ENCODE data around the gene UBE2Q2. TPM values are rescaled to one million over a fixed set of nuclear protein-coding genes. Genes with fewer than 3 reads are reported as not detected.
"Not testable (repeated sequence)": the region's sequence is repeated elsewhere in the genome, so short reads cannot be mapped to it uniquely, and the experiment has no call there.

UBE2Q2 gene
- polyA plus RNA-seq, 1 of the 3 experiments (the other 2 are of a cell fraction): 14.5 TPM

DNA sequence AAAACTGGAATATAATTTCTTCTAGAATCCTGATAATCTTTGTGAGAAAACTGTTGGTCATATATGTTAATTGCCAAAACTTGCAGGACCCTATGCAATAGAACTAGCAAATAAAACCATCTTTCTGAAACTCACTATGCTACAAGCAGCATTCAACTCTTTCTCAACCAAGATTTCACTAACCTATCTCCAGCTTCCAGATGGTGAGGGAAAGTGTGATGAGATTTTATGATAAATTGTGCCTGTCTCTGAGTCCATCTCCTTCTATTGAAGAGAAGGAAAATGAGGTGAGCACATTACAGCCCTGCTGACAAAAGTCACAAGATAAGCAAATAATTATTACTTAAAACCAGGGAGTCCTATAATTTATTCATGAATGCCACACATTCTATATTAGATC, 44.1 kb upstream of the UBE2Q2 start:
- no peak overlapping the region for H2AFZ ChIP-seq (ENCODE audit: low read depth)
- no peak overlapping the region for H3K4me3 ChIP-seq (ENCODE audit: low read depth in 2 of 2, low read length in 1 of 2)
- no peak overlapping the region for H3K4me2 ChIP-seq
- no peaks in the 10 kb centered on the region for H4K20me1 ChIP-seq (ENCODE audit: insufficient read depth)
- H3K27ac ChIP-seq (ENCODE audit: low read depth in 2 of 2, low read length in 1 of 2): no peak overlapping the region
- CTCF ChIA-PET: interaction anchor here (5.7 kb wide), 1 partner anchor 13 kb away, joined by 74 read pairs; no protein-coding TSS in a partner anchor
- H3K9me2 ChIP-seq: no peaks in the 10 kb centered on the region
- DNase-seq: no peak
- H3K4me1 ChIP-seq (ENCODE audit: control insufficient read depth in 1 of 2, insufficient read depth in 2 of 2, low read depth in 1 of 2, low read length in 1 of 2): peaks cover 0 to 3% of the 10 kb centered on the region in 2 experiments; a peak in 1 of 4 replicates
- no peak for TF ChIP-seq EP300 (IDR thresholded peaks at IDR 0.05; ENCODE audit: borderline replicate concordance in 1 of 2, low read depth in 1 of 2, low read length in 1 of 2)
- no peak for TF ChIP-seq SIN3A (IDR thresholded peaks at IDR 0.05; ENCODE audit: borderline replicate concordance, low read depth, low read length)
- TF ChIP-seq MEF2A (IDR thresholded peaks at IDR 0.05; ENCODE audit: borderline replicate concordance, low read depth): no peak
- TF ChIP-seq SMC3 (IDR thresholded peaks at IDR 0.05; ENCODE audit: low read depth, low read length): no peak
- TF ChIP-seq NFIC (IDR thresholded peaks at IDR 0.05; ENCODE audit: borderline replicate concordance): no peak
- TF ChIP-seq FOXJ3 (CRISPR knock-in tag; IDR thresholded peaks at IDR 0.05): no peak
- H3K36me3 ChIP-seq (replicated peaks in 1 of 2; ENCODE audit: control insufficient read depth in 1 of 2, insufficient read depth in 2 of 2, low read length in 1 of 2): no peaks in the 10 kb centered on the region
- peaks cover 35% of the 10 kb centered on the region; the same call in 1 of the 2 replicates for H3K27me3 ChIP-seq (ENCODE audit: insufficient read depth)
- H3K79me2 ChIP-seq (ENCODE audit: insufficient read depth): no peaks in the 10 kb centered on the region
- no peak overlapping the region for H3K9ac ChIP-seq
- no peaks in the 10 kb centered on the region for H3F3A ChIP-seq (replicated peaks; ENCODE audit: insufficient read depth)
- POLR2A ChIA-PET: no interaction called here
- no peaks in the 10 kb centered on the region for H3K9me3 ChIP-seq

DNA sequence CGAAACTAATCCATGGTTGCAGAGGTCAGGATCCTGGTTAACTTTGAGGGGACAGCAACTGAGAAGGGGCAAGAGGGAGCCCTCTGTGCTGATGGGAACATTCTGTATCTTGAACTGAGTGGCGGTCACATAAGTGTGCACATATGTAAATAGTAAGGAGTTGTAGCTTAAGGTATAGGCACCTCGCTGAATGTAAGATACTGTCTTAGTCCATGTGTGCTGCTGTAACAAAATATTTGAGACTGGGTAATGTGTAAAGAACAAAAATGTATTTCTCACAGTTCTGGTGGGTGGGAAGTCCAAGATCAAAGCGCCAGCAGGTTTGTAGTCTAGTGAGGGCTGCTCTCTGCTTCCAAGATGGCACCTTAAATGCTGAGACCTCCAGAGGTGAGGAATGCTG, 42.8 kb upstream of the UBE2Q2 start:
- H3K4me3 ChIP-seq (ENCODE audit: low read depth in 2 of 2, low read length in 1 of 2); H3K4me2 ChIP-seq; H3K27ac ChIP-seq (ENCODE audit: low read depth in 2 of 2, low read length in 1 of 2); H3K79me2 ChIP-seq (ENCODE audit: insufficient read depth); H3K4me1 ChIP-seq (ENCODE audit: control insufficient read depth in 1 of 2, insufficient read depth in 2 of 2, low read depth in 1 of 2, low read length in 1 of 2); H3K9me2 ChIP-seq; H3F3A ChIP-seq (replicated peaks; ENCODE audit: insufficient read depth); H3K36me3 ChIP-seq (replicated peaks in 1 of 2; ENCODE audit: control insufficient read depth in 1 of 2, insufficient read depth in 2 of 2, low read length in 1 of 2); POLR2A ChIA-PET; DNase-seq; H3K9me3 ChIP-seq; H3K9ac ChIP-seq; H4K20me1 ChIP-seq (ENCODE audit: insufficient read depth); H2AFZ ChIP-seq (ENCODE audit: low read depth): not testable (repeated sequence)
- peaks cover 40% of the 10 kb centered on the region; the same call in 1 of the 2 replicates for H3K27me3 ChIP-seq (ENCODE audit: insufficient read depth)
- CTCF ChIA-PET: interaction anchor here (1.0 to 5.7 kb wide), 6 partner anchors 10 to 124 kb away, joined by 3 to 74 read pairs (median 14); no protein-coding TSS in a partner anchor
- 64% methylated on average over 4 of the region's 4 CpGs for WGBS (ENCODE audit: low lambda C conversion rate)

DNA sequence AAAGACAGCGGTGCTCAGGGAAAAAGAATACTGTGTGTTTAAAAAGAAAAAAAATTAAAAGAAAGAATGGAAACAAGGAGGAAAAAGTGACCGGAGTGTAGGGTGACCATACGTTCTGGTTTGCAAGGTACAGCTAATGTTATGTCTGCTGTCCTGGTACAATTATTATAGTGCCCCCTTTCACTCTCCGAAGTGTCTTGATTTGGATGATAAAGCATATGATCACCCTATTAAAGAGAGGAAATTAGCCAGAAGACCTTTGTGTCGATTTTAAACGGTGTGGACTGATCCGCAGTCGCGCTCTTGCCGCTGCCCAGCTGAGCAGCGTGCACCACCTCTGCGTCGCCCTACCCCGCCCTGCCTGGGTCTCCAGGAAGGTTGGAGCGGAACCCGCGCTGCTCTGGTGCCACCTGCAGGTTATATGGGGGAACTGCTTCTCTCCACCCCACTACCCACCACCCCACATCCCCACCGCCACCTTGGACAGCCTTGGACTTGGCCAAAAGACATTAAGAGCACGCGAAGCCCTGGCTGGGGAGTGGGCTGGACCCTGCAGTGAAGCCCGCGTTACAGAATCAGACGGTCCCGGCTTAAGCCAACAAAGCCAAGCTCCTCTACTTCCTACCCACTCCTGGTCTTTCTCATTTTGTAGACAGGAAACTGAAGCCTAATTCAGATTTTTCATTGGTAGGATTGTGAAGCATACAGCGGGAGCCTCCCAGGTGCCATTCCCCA, 41.2 kb upstream of the UBE2Q2 start:
- H3K9ac ChIP-seq: no peak overlapping the region
- POLR2A ChIA-PET: interaction anchor here (0.8 to 2.0 kb wide), 2 partner anchors 16 to 41 kb away, joined by 3 to 4 read pairs; partner anchors contain the start of gene UBE2Q2
- peak; percentile 91 for DNase-seq

More for the DNA sequence above, 41.2 kb upstream of the UBE2Q2 start:
- no peaks in the 10 kb centered on the region for H3K79me2 ChIP-seq (ENCODE audit: insufficient read depth)
- 0 out of 2 replicates have a peak overlapping the region, but pooled peaks have one; percentile 69 for H2AFZ ChIP-seq (ENCODE audit: low read depth)
- no peaks in the 10 kb centered on the region for H3K9me3 ChIP-seq
- H3K4me2 ChIP-seq: peak overlapping the region; percentile 83
- H4K20me1 ChIP-seq (ENCODE audit: insufficient read depth): no peaks in the 10 kb centered on the region
- no peaks in the 10 kb centered on the region for H3K36me3 ChIP-seq (replicated peaks in 1 of 2; ENCODE audit: control insufficient read depth in 1 of 2, insufficient read depth in 2 of 2, low read length in 1 of 2)
- H3K27me3 ChIP-seq (ENCODE audit: insufficient read depth): peaks cover 40% of the 10 kb centered on the region; the same call in 1 of the 2 replicates
- no peaks in the 10 kb centered on the region for H3F3A ChIP-seq (replicated peaks; ENCODE audit: insufficient read depth)
- H3K9me2 ChIP-seq: no peaks in the 10 kb centered on the region
- no peak for TF ChIP-seq TEAD4 (IDR thresholded peaks at IDR 0.05; ENCODE audit: borderline replicate concordance, insufficient read depth)
- TF ChIP-seq, protein P1, sequence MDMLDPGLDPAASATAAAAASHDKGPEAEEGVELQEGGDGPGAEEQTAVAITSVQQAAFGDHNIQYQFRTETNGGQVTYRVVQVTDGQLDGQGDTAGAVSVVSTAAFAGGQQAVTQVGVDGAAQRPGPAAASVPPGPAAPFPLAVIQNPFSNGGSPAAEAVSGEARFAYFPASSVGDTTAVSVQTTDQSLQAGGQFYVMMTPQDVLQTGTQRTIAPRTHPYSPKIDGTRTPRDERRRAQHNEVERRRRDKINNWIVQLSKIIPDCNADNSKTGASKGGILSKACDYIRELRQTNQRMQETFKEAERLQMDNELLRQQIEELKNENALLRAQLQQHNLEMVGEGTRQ (IDR thresholded peaks at IDR 0.05; ENCODE audit: borderline replicate concordance, low read depth, low read length): no peak
- TF ChIP-seq, protein P2, sequence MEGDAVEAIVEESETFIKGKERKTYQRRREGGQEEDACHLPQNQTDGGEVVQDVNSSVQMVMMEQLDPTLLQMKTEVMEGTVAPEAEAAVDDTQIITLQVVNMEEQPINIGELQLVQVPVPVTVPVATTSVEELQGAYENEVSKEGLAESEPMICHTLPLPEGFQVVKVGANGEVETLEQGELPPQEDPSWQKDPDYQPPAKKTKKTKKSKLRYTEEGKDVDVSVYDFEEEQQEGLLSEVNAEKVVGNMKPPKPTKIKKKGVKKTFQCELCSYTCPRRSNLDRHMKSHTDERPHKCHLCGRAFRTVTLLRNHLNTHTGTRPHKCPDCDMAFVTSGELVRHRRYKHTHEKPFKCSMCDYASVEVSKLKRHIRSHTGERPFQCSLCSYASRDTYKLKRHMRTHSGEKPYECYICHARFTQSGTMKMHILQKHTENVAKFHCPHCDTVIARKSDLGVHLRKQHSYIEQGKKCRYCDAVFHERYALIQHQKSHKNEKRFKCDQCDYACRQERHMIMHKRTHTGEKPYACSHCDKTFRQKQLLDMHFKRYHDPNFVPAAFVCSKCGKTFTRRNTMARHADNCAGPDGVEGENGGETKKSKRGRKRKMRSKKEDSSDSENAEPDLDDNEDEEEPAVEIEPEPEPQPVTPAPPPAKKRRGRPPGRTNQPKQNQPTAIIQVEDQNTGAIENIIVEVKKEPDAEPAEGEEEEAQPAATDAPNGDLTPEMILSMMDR (IDR thresholded peaks at IDR 0.05): peak; percentile 73
- TF ChIP-seq, protein P3, sequence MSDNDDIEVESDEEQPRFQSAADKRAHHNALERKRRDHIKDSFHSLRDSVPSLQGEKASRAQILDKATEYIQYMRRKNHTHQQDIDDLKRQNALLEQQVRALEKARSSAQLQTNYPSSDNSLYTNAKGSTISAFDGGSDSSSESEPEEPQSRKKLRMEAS (IDR thresholded peaks at IDR 0.05; ENCODE audit: low read depth): peak; percentile 63; the same call in 1 of the 2 replicates
- TF ChIP-seq MXI1 (IDR thresholded peaks at IDR 0.05; ENCODE audit: low read depth, low read length): peak; percentile 75
- peak; percentile 80 for TF ChIP-seq SMC3 (IDR thresholded peaks at IDR 0.05; ENCODE audit: low read depth, low read length)
- TF ChIP-seq EP300 (IDR thresholded peaks at IDR 0.05; ENCODE audit: borderline replicate concordance in 1 of 2, low read depth in 1 of 2, low read length in 1 of 2): no peak
- TF ChIP-seq RFX5 (IDR thresholded peaks at IDR 0.05; ENCODE audit: low read length): peak; percentile 54; the same call in 1 of the 2 replicates
- peak; percentile 88 for TF ChIP-seq RAD21 (IDR thresholded peaks at IDR 0.05; ENCODE audit: low read length)
- TF ChIP-seq CHD2 (IDR thresholded peaks at IDR 0.05; ENCODE audit: low read length, partially characterized antibody): no peak
- H3K4me1 ChIP-seq (ENCODE audit: control insufficient read depth in 1 of 2, insufficient read depth in 2 of 2, low read depth in 1 of 2, low read length in 1 of 2): peaks cover 0 to 3% of the 10 kb centered on the region in 2 experiments; a peak in 1 of 4 replicates
- no peak overlapping the region for H3K27ac ChIP-seq (ENCODE audit: low read depth in 2 of 2, low read length in 1 of 2)
- 4% methylated on average over 22 of the region's 25 CpGs for WGBS (ENCODE audit: low lambda C conversion rate)
- CTCF ChIA-PET: interaction anchor here (0.5 to 5.7 kb wide), 46 partner anchors 9 to 434 kb away, joined by 3 to 74 read pairs (median 4); a partner anchor contains a TSS
- peak overlapping the region; percentile 40 to 53; a peak in 3 of 4 replicates for H3K4me3 ChIP-seq (ENCODE audit: low read depth in 2 of 2, low read length in 1 of 2)
